DMS53 treated with DMSO at 0.1 percent for 48 hours (cell line): ENCODE measurements around the gene CHRM5.
"Not testable (repeated sequence)": the region's sequence is repeated elsewhere in the genome, so short reads cannot be mapped to it uniquely, and the experiment has no call there.

Experiments
- DNase-seq: peaks from one replicate; lab custom pipeline; 2025; ENCODE audit not compliant: unreplicated experiment; lab: John Stamatoyannopoulos, UW

The CHRM5 gene

GRCh38 chr15:34038023-34038870 lies 70.0 kb downstream of the CHRM5 start:
- peak; percentile 30 for DNase-seq

GRCh38 chr15:34038871-34039789 lies 70.8 kb downstream of the CHRM5 start, which contains the start of gene AVEN:
Gene AVEN, minus strand, starts transcription at chr15:34039204. Its CDS starts 158 bp downstream, at chr15:34039046.
- DNase-seq, result peak; percentile 7

- DNase-seq, result no peak
Measured at GRCh38 chr15:34039790-34040113, 71.5 kb downstream of the CHRM5 start.

- DNase-seq, result no peak
Measured at GRCh38 chr15:34043391-34043790, 75.1 kb downstream of the CHRM5 start.

GRCh38 chr15:34043813-34044212 lies 75.5 kb downstream of the CHRM5 start:
- no peak for DNase-seq

DNA sequence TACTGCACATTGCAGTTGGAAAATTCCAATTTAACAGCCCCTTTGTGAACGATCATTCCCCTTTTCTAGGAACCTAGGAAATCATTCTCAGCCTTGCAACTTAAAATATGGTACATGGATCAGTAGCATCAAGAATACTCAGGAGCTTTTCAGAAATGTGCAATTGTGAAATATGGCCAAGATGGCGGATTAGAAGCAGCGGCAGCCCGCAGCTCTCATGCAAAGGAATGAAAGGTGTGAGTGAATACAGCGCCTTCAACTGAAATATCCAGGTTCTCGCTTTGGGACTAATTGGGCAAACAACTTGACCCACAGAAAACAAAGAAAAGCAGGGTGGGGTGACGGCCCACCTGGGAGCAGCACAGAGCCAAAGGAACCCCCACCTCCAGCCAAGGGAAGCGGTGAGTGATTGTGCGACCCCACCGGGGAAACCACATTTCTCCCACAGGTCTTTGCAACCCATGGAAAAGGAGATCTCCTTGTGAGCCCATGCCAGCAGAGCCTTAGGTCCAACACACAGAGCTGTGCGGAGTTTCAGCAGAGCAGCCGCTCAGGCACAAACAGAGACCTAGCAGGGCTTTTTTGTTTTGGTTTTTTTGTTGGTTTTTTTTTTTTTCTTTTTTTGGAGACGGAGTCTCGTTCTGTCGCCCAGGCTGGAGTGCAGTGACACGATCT lies 78.3 kb downstream of the CHRM5 start:
- no peak for DNase-seq

DNA sequence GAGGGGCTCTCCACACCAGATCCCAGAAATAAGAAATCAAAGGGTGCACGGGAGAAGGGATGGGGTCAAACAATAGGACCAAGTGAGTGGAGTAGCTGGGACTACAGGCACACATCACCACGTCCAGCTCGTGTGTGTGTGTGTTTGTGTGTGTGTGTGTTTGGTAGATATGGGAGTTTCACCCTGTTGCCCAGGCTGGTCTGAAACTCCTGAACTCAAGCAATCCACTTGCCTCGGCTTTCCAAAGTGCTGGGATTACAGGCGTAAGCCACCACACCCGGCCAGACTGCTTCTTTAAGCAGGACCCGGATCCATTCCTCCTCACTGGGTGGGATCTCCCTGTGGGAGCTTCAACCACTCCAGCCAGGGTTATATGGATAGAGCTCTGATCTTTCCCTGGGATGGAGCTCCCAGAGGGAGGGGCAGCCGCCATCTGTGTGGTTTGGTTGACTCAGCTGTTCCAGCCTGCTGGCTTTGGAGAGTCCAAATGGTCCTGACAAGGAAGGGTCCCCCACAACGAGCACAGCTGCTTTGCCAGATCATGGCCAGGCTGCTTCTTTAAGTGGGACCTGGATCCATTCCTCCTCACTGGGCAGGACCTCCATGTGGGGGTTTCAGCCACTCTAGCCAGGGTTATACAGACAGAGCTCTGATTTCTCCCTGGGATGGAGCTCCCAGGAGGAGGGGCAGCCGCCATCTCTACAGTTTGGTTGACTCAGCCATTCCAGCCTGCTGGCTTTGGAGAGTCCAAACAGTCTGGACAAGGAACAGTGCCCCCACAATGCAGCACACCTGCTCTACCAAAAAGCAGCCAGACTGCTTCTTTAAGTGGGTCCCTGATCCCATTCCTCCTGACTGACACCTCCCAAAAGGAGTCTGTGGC lies 79.8 kb downstream of the CHRM5 start:
- DNase-seq, result no peak

DNA sequence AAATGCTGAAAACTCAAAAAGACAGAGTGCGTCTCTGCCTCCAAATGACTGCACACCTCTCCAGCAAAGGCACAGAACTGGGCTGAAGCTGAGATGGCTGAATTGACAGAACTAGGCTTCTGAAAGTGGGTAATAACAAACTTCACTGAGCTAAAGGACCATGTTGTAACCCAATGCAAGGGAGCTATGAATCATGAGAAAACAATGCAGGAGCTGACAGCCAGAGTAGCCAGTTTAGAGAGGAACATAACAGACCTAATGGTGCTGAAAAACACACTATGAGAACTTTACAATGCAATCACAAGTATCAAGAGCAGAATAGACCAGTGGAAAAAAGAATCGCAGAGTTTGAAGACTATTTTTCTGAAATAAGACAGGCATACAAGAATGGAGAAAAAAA lies 80.8 kb downstream of the CHRM5 start:
- DNase-seq, result no peak

GRCh38 chr15:34050385-34050784 lies 82.1 kb downstream of the CHRM5 start:
- DNase-seq, result not testable (repeated sequence)

DNA sequence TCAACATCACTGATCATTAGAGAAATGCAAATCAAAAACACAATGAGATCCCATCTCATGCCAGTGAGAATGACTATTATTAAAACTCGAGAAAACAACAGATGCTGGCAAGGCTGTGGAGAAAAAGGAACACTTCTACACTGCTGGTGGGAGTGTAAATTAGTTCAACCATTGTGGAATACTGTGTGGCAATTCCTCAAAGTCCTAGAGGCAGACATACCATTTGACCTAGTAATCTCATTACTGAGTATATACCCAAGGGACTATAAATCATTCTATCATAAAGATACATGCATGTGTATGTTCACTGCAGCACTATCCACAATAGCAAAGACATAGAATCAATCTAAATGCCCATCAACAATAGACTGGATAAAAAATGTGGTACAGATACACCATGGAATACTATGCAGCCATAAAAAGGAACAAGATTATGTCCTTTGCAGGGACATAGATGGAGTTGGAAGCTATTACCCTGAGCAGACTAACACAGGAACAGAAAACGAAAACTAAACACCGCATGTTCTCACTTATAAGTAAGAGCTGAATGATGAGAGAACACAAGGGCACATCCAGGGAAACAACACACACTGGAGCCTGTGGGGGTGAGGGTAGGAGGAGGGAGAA lies 85.9 kb downstream of the CHRM5 start:
- no peak for DNase-seq

- no peak for DNase-seq
Measured at GRCh38 chr15:34055868-34056595, 87.7 kb downstream of the CHRM5 start.

DNA sequence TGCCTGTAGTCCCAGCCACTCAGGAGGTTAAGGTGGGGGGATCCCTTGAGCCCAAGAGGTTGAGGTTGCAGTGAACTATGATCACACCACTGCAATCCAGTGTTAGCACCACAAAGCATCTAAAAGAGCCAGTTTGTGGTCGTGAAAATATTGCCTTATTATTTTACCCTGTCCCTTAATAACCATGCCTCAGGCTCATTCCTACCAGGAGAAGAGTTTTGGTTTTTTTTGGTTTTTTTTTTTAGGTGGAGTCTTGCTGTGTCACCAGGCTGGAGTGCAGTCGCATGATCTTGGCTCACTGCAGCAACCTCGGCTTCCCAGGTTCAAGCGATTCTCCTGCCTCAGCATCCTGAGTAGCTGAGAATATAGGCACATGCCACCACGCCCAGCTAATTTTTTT lies 88.6 kb downstream of the CHRM5 start:
- no peak for DNase-seq

DNA sequence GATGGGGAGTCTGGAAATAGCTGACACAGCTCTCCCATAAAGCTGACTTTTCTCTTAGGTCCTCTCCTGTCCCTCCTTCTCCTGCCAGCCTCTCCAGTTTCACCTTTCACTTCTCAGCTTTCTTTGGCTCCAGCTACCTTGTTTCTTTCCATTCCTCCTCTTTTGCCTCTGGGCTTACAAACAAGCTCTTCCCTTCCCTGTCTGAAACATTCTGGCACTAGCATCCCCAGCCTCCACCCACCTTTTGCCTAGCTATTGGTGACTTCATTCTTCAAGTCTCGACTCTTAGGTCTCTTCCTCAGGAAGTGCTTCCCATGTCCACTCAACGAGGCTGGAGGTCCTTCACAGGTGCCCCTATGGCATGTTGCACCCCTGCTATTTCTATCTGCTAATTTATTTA lies 91.2 kb downstream of the CHRM5 start:
- no peak for DNase-seq

DNA sequence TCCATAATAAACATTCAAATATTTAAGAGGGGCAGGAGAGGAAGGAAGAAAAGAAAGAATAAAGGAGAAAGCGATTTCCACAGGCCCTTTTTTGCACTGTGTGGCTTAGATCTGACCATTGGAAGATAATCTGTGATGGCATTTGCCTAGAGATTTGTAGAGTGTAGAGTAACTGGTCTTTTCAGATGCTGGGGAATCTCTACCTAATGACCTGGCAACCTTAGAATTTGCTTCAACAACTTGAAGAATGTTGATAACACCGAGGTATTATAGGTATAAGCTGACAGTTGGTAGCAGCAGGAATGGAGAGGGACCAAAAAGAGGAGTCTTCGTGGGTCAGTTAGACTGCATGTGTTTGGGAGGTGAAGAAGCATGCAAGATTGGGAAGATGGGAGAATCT lies 91.6 kb downstream of the CHRM5 start:
- no peak for DNase-seq

DNA sequence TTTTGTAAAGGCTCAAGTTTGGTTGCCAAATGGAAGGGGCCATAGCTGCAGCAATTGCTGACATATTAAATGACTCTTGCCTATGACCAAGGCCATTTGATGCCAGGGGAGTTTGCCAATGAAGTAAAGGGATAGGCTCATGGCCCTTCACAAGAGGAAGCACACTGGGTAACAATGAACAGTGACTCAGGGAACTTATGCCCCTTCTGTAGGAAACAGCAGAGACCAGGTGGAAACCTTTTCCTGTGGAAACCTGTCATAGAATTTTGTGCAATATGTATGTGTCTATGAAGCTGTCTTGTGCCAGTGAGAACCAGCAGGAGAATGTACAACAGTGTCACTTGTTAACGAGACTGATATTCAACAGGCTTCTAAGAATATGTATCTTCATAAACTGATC lies 96.1 kb downstream of the CHRM5 start:
- no peak for DNase-seq

DNA sequence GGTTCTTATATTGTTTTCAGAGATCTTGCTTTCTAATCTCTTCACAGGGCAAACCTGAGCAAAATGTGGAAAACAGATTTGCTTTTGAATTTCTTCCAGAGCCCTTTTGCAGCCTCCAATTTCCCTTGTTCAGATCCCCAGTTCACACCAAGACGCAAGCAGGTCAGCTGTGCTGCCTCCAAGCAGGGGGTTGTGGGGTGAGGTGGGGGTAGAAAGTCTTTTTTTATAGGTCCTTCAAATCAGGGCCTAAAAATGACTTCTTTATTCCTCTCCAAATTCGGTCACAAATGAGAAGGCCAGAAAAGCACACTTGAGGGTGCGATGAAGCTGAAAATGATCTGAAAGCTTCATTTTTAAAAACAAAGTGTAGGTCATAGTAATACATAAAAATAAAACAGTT lies 97.0 kb downstream of the CHRM5 start:
- no peak for DNase-seq

DNA sequence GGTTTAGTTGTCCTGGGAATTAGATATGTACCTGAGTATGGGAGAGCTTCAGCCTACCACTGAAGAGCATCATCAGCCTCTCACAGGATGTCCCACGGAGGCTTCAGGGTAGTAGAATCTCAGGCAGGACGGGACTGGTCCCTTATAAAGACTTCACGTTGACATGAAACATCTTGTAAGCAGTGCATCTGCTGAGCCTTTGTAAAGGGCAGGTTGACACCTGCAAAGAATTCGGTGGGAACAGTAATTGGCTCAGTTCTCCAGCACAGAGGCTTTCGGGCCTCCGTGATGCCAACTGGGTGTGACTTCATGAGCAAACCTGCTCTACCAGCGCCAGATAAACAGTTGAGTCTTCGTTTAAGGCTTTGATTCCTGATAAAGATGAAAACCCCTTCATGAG lies 97.6 kb downstream of the CHRM5 start:
- DNase-seq, result no peak

DNA sequence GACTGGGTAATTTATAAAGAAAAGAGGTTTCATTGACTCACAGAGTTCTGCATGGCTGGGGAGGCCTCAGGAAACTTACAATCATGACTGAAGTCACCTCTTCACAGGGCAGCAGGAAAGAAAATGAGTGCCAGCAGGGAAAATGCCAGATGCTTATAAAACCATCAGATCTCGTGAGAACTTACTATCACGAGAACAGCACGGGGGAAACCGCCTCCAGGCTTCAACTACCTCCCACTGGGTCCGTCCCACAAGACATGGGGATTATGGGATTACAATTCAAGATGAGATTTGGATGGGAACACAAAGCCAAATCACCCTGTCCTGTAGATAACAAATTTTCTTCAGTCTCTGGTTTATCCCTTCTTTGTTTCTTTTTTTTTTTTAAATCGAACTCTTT lies 101.7 kb downstream of the CHRM5 start:
- DNase-seq, result no peak

DNA sequence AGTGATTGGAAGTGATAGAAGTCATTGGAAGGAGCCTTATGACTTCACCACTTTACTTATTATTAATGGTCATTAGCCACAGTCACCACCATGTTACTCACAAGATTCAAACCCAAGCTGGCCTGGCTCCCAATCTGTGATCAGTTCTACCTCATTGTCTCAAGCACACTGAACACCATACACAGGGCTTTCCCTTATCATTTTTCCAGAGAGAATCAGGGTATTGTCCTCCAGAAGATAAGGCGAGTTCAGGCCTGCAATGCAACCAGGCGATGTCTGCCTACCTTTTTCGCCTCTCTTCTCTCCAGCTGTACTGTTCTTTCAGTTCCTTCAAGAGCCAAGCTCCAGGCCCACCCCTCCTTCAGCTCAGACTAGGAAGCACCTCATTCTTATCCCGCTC lies 108.5 kb downstream of the CHRM5 start:
- DNase-seq, result no peak
